GM19455 (cell line): ENCODE measurements around the gene MYO10.

Experiments
- ATAC-seq: cut with Tn5 transposase; IDR thresholded peaks from one replicate; pipeline ENCODE4 v1.9.1; 2021; ENCODE audit not compliant: unreplicated experiment

MYO10 gene

DNA sequence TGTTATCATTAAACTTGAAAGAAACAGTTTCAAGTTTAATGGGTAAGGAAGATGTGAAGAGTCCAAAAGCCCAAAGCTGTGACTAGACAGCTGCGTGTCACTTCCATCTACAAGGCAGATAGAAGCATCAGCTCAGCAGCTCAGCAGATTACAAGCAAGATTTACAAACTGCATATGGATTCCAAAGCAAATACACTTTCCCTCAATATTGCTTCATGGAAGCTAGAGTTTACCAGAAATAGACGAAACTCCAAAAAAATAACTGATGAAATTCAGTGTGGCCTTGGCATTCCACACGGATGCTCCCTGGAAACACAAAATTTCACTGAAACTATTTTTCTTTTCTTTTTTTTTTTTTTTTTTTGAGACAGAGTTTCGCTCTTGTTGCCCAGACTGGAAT lies 17.9 kb downstream of the MYO10 start:
- no peak for ATAC-seq

DNA sequence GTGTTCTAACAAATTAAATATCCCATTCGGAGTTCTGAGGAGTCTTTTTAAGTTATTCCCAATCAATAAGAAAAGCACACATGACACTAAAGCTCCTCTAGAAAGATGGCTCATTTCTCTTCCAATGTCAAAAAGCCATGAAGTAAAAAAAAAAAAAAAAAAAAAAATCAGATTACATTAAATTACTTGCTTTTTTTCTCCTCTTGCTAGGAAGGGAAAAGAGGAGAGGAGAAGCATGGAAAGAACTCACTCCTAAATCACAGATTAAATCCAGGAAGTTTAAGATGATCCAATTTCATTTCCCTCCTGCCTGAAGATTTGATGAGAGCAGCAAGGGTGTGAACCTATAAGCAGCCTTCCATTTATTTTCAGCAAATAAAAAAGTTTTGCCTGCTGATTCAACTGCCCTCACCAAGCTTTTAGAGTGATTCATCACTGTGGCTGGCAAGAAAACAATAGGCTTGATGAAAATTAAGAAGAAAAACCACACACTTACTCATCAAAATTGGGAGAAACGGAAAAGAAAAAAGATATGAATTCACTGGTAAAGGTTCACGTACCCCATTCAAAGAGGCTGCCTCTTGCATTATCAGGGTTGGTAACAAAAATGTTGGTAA lies 19.7 kb downstream of the MYO10 start:
- no peak for ATAC-seq

DNA sequence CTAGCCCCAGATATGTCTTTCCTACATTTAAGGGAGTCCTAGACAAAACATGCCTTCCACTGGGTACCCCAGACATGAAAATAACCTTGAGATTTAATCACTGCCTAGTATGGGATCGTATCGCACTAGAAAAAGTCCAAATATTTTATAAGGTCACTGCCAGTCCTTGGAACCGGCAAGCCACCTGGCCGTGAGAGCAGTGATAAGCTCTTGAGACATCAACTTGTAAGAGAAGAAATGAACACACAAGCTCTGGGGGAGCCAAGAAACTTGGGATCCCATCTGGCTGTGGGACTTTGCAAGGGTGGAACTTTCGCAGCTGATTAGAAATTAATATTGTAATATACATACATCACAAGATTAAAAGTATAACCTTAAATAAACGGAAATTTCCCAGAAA lies 21.5 kb downstream of the MYO10 start:
- ATAC-seq: no peak

DNA sequence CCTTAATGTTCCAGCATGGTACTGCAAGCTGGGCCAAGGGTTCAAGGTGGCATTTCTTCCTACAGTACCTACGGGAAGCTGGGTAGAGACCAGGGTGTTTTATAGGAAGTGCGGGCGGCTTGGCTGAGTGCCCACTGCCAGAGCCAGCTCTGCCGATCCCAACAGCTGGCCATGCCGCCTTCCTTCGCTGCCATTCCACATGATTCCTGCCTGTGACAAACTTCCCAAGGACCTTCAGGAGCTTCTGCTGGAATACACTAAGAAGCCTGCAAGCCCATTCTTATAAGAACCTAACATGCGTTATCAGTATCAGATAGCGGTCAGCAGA lies 22.0 kb downstream of the MYO10 start:
- ATAC-seq: no peak

DNA sequence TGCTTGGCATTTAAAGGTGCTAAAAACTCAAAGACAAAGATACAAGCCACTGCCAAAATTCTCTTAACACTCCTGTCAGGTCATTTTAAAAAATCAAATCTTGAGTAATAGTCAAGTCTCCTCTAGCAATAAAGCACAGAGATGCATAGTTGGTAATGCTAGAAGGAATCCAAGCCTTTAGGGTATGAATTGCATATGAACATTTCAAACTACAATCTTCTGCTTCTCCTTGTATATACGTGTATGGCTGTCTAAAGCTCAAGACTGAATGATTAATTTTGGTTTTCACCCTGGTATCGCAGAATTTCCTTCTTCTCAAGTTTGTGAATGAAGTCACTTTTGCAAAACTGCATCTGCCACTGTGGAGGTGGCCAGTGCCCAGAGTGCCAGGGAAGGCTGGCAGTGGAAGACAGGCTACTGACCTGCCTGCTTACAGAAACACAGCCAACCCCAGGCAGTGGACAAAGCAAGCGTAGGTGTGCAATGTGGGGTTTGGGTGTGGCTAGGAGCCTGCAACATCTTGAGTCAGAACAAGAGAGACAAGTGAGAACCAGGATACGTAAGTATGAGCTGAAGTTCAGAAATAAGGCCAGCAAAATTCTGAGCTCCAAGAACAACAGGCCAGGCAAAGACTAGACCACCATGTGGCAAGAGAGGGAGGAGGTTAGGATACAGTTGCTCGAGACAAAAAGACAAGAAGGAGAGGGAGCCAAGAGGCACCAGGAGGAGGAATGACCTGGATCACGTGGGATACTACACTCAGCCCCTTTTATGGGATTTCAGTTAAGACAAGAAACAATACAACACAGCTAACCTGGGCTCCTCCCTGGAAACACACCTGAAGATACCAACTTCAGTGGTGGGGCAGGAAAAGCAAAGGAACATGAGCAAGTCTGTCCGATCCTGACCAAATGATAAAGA lies 22.6 kb downstream of the MYO10 start:
- no peak for ATAC-seq

DNA sequence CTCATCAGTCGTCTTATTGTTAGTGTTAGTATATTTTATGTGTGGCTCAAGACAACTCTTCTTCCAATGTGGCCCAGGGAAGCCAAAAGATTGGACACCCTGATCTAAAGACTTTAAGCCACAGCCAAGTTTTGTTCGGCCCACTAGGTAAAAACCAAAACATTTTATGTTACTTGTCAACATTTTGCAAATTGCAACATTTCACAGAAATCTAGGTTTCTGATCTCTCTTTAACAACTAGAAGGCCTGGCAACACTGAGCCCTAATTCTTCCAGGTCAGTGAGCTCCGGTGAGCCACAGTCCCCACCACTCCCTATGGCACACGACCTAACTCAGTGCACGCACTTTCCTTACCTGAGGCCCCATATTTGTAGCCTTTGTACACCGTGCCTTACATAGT lies 24.0 kb downstream of the MYO10 start:
- no peak for ATAC-seq

DNA sequence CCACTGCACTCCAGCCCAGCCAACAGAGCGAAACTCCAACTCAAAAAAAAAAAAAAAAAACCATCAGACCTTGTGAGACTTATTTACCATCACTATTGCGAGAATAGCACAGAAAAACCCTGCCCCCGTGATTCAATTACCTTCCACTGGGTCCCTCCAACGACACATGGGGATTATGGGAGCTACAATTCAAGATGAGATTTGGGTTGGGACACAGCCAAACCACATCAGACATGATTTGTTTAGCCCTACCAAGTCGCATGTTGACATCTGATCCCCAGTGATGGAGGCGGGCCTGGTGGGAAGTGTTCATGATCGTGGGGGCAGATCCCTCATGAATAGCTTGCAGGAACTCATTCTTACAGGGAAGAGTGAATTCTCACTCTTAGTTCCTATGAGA lies 26.6 kb downstream of the MYO10 start:
- ATAC-seq: no peak

DNA sequence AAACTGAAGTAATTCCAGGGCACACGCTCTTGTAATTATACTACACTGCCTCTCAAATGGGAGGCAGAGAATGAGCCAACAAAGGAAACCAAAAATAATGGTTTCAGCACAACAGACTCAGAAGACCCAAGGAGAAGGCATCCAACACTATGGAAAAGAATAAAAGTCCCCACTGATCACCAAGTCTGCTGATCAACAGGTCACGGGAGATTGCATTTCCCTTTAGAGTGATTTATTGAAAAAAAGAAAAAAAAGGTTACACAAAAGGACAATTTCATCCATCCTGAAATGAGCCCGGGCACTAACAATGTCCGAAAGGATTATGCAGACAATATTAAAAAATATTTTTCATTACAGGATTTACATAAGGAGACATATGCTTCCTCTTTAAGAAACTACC lies 28.8 kb downstream of the MYO10 start:
- ATAC-seq: no peak

DNA sequence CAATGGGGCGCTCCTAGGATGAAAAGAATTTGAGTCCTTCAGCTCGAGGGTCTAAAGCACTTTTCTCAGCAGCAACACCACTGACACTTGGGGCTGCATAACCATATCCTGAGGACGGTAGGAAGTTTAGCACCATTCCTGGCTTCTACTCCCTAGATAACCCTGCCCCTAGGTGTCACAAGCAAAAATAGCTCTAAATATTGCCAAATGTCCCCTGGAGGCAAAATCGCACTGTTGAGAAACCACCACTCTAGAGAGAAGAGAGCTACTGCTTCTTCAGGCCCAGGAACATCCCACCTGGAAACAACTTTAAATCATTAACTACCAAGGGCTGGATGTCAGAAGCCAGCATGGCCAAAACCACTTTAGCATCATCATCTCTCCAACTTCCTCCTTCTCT lies 29.8 kb downstream of the MYO10 start:
- ATAC-seq: no peak

DNA sequence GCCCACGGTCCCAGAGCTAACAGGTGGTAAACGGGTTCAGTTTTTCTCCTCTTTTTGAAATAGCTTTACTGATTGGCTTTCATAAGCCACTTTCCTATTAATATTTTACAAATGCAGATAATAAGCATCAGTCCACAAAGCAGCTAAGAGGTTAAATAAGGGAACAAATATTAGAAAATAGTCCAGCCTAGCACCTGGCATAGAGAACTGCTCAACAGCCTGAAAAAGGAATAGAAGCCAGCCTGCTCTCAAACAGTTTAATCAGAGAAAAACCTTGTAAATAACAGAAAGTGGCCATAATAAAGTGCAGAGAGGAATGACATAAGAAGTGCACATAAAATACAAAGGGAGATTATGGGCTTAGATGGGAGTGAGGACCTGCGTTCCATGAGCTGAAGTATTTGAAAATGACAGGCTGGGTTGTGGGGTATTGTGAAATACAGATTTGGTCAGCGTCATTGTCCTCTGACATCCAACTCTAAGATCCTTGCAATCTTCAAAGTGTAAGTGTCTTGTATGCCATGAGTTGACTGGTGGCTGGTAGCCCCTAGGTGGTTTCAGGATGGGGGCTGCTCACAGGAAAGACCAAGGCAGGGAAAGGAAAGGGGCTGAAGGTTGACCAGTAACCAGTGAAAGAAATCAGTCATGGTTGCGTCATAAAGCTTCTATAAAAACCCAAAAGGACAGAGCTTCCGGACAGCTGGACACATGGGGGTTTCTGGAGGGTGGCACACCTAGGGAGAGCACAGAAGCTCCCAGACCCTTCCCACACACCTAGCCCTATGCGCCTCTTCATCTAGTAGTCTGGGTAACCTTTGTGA lies 32.4 kb downstream of the MYO10 start:
- no peak for ATAC-seq

DNA sequence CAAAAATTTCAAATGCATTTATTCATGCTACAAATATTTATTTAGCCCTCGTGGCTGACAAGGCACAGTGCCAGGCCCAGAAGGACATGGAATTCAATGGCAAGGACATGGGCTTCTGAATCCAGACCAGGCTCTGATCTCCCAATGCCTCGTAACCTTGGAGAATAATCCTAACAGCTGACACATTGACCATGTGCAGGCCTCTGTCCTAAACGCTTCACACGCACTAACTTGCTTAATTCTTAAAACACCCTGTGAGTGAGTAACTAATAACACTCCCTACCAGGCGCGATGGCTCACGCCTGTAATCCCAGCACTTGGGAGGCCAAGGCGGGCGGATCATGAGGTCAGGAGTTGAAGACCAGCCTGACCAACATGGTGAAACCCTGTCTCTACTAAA lies 33.2 kb downstream of the MYO10 start:
- ATAC-seq: no peak

DNA sequence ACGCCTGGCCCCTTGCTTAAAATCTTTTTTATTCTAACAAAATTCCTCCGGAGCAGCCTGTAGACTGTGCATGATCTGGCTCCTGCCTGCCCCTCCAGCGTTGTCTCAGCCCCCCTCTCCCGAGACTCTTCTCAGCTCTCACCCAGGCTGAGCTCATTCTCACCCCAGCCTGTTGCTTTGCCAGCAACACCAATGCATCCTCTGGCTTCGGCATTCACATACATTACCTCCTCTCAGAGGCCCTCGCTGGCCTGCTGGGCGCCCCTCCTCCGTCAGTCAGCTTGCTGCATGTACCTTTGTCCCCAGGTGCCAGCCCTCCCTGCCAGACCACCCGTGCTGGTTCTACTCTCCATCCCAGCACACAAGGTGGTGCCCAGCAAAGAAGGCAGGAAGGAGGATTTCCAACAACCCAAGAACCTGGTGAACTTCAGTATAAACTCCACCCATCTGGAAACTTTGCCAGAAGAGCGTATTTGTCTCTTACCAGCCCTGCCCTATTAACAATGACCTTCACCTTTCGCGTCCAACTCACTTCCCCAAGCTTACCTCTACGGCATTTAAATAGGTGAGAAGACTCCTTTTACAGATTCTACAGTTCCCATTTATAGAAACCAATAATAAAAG lies 35.0 kb downstream of the MYO10 start:
- ATAC-seq: no peak

DNA sequence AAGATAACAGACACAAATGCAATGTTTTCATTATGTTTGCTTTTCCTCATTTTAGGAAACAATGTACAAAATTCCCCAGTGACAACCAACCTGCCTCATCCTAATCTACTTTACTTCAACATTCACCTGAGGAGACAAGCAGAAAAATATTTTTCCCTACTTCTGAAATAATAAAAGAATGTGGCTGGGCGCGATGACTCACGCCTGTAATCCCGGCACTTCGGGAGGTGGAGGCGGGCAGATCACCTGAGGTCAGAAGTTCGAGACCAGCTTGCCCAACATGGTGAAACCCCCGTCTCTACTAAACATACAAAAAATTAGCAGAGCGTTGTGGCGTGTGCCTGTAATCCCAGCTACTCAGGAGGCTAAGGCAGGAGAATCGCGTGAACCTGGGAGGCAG lies 36.9 kb downstream of the MYO10 start:
- no peak for ATAC-seq

DNA sequence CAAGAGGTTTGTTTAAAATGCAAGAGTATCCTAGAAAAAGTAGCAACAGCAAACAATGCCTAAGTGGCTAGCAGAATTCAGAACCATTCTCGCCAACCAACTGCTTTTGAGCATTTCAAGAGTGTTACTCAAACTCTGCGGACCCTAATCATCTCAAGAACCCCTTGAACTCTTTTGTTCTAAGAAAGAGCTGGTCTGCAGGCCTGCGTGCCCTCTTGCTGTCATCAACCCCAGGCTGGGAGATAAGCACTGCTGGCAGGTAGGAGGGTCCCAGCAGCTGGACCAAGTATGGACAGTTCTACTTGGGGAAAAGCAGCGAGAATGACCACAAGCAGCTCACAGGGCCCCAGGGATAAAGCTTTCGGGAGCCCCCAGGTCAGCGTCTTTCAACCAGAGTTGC lies 38.3 kb downstream of the MYO10 start:
- ATAC-seq: no peak

DNA sequence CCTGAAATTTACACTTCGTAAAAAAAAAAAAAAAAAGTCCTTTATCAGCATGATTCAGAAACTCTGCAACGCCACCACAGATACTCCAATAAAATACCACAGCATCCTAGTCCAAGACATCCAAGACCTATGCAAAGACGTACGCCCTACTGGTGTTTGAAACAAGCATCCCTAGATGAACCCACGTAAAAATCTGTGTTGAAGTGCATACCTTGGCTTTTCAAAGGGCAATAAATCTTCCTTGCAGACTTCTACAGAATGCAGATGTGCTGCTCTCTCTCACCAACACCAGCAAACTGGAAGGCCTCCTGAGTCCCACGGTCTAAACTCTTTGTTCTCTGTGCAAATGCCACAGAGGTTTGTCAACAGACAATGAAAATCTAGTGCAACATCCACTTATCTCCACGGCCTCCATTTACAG lies 38.8 kb downstream of the MYO10 start:
- no peak for ATAC-seq

DNA sequence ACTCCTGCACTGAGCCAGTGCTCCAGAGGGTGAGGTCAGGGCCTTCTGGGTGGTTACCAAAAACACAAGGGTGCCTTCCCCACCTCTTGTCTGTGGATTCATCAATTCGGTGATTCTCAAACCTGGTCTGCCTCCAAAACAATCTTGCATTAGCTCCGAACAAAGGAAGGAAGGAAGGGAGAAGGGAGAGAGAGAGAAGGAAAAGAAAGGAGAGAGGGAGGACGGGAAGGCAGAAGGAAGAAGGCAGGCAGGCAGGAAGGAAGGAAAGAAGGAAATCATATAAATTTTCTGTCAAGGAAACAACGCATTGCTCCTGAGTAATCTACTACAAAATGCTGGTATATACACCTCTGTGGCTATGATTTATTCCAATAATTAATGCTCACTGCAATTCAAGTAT lies 39.3 kb downstream of the MYO10 start:
- ATAC-seq: no peak

DNA sequence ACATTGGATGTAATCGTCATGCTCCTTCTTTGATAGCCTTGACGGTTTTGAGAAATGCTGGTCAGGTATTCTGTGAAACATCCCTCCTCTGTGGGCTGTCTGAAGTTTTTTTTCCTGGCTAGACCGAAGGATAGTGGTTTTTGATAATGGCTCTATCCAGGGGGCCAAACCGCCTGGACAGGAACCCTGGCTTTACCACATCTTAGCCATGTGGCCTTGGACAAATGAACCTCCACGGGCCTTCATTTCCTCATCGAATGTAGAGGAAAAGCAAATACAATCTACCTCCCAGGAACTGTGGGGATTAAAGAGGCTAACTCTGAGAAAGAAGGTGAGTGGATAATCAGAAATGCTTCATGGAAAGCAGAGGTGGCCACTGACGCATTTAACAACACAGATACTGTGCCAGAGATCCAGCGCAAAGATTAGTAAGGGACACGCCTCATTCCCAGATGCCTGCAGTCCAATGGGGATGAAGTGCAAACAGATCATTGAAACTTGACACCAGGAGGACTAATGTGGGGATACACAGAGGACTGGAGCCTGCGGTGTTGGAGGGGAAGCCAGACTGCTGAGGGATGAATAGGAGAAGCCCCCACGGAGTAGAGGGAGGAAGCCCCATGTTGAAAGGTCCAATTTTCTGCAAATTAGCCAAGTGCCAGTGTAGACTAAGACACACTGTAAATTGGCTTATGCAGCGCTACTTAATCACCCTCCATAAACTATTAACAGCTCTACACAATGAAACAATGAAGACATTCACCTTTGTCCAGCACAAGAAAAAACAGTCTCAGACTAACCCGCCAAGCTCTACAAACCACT lies 41.6 kb downstream of the MYO10 start:
- no peak for ATAC-seq

DNA sequence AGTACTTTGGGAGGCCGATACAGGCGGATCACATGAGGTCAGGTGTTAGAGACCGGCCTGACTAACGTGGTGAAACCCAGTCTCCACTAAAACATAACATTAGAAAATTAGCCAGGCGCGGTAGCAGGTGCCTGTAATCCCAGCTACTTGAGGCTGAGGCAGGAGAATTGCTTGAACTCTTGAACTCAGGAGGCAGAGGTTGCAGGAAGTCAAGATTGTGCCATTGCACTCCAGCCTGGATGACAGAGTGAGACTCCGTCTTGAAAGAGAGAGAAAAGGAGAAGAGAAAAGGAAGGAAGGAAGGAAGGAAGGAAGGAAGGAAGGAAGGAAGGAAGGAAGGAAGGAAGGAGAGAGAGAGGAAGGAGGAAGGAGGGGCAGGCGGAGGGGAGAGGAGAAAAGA lies 45.1 kb downstream of the MYO10 start:
- no peak for ATAC-seq

DNA sequence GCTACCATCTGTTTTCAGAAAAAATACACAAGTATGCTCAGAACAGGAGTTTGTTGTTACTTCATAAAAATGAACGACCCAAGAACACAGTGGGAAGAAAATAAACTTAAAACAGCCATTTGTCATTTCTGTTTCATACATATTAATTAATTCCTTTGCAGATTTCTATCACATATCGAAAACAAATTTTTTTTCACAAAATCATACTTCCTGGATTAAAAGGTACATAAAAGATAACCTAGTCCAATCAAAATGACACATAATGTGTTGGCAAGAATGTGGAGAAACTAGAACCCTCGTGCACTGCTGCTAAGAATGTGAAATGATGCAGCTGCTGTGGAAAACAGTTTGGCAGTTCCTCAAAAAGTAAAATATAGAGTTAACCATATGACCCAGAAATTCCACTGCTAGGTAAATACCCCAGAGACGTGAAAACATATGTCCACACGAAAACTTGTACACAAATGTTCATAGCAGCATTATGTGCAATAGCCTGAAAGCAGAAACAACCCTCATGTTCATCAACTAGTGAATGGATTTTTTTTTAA lies 46.0 kb downstream of the MYO10 start:
- no peak for ATAC-seq

DNA sequence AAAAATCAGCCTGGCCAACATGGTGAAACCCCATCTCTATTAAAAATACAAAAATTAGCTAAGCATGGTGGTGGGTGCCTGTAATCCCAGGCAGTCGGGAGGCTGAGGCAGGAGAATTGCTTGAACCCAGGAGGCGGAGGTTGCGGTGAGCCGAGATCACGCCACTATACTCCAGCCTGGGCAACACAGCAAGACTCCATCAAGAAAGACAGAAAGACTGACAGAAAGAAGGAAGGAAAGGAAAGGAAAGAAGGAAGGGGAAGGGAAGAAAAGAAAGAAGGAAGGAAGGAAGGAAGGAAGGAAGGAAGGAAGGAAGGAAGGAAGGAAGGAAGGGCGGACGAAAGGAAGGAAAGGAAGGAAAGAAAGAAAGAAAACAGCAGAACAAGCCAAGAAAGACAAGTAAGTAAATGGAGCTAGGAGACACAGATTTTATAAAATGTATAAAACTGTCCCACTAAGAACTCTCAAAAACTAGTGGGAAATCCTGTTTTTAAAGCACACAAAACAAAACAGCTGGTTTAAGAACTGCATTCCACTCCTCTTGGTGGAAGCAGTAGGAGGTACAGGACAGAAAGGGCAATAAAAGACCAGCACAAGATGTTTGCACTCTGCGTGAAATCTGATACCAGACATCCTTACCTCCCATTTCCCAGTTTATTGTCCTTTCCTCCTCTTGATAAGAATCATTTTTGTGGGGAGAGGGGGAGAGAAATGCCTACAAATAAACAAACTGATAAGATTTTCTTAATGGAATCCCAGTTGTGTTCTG lies 46.7 kb downstream of the MYO10 start:
- no peak for ATAC-seq
